ENCODE data around the gene DIRAS2.

DIRAS2 gene

GRCh38 chr9:90611568-90611967 lies 31.1 kb downstream of the DIRAS2 start:
- no peak for DNase-seq

GRCh38 chr9:90611121-90611520 lies 31.5 kb downstream of the DIRAS2 start:
- no peak for DNase-seq

- no peak for DNase-seq
Measured at GRCh38 chr9:90607701-90608516, 34.7 kb downstream of the DIRAS2 start.

GRCh38 chr9:90600029-90600428 lies 42.6 kb downstream of the DIRAS2 start:
- DNase-seq: no peak

- no peak for DNase-seq
Measured at GRCh38 chr9:90598191-90598590, 44.4 kb downstream of the DIRAS2 start.

- DNase-seq: no peak
Measured at GRCh38 chr9:90593646-90594045, 49.0 kb downstream of the DIRAS2 start.

- DNase-seq: no peak
Measured at GRCh38 chr9:90580576-90580975, 62.0 kb downstream of the DIRAS2 start.

GRCh38 chr9:90579181-90579580 lies 63.4 kb downstream of the DIRAS2 start:
- DNase-seq: no peak

- no peak for DNase-seq
Measured at GRCh38 chr9:90578126-90578815, 64.4 kb downstream of the DIRAS2 start.

GRCh38 chr9:90569511-90569910 lies 73.1 kb downstream of the DIRAS2 start:
- DNase-seq: no peak

GRCh38 chr9:90568667-90569066 lies 74.0 kb downstream of the DIRAS2 start:
- DNase-seq: no peak

- DNase-seq: no peak
Measured at GRCh38 chr9:90562229-90562628, 80.4 kb downstream of the DIRAS2 start.

All from activated T-cell treated with anti-CD3 and anti-CD28 coated beads, Interleukin-2, amount 50 U/mL, for 1 hour (primary cell).